ENCODE results near the gene LSMEM2.
"Not testable (repeated sequence)": the region's sequence is repeated elsewhere in the genome, so short reads cannot be mapped to it uniquely, and the experiment has no call there.

The LSMEM2 gene

GRCh38 chr3:50246517-50246954 lies 32.4 kb upstream of the LSMEM2 start:
- no peak for DNase-seq

GRCh38 chr3:50248387-50248786 lies 30.5 kb upstream of the LSMEM2 start:
- no peak for DNase-seq

DNA sequence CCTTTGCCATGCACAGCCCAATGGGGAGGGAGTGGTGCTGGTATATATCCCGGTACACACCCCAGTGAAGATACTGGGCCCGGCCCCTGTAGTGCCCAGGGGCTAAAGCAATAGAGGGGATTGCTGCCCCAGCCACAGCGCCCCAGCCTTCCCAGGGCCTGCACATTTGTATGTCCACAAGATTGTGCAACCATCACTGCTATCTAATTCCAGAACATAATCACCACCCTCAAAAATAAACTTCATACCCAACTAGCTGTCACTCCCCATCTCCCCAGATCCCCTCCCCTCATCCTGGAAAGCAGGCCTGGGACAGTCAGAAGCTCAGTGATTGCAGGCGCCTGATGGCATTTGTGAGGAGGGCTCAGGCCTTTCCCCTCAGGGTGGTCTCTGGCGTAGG lies 29.4 kb upstream of the LSMEM2 start:
- DNase-seq = no peak

DNA sequence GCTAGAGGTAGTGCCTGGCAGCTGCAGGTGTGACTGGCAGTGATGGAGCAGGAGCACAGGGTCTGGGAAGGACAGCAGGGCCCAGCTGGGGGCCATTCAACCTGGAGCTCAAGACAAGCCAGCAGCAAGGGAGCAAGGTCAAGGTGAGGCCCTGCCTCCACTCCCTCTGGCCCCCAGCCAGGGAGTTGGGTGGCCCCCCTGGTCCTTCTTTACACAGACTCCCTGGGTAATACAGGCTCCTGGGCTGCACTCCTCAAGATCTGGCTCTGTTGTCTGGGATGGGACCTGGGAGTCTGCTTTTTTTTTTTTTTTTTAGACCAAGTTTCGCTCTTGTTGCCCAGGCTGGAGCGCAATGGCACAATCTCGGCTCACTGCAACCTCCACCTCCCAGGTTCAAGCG lies 28.4 kb upstream of the LSMEM2 start:
- DNase-seq = no peak

GRCh38 chr3:50251220-50251619 lies 27.7 kb upstream of the LSMEM2 start:
- DNase-seq = no peak

- DNase-seq = no peak
Measured at GRCh38 chr3:50254577-50255250, 24.2 kb upstream of the LSMEM2 start.

GRCh38 chr3:50255251-50255615 lies 23.7 kb upstream of the LSMEM2 start:
- no peak for DNase-seq

- DNase-seq = no peak
Measured at GRCh38 chr3:50256978-50257890, 21.7 kb upstream of the LSMEM2 start.

DNA sequence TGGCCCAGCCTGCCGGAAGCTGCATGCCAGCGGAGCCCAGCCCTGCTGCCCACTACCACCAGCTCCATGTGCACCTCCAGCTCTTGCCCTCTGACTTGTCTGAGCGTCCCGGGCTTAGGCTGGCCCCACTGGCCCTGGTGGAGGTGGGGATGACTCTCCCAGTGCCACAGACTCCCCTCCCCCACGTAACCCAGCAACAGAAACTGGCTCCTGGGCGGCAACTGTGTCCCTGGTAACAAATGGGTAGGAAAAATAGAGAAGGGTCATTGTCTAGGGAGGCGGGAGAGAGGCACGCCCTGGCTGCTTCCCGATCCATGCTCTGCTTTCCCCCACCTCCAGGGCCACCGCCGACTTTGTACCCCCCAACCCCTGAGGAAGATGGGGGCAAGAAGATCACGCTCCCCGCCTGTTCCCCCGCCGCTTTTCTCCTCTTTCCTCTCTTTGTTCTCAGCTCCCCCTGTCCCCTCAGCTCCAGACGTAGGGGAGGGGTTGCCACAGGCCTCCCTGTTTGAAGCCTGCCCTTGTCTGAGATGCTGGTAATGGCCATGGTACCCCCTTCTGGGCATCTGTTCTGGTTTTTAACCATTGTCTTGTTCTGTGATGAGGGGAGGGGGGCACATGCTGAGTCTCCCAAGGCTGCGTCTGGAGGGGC lies 20.7 kb upstream of the LSMEM2 start:
- DNase-seq = no peak

DNA sequence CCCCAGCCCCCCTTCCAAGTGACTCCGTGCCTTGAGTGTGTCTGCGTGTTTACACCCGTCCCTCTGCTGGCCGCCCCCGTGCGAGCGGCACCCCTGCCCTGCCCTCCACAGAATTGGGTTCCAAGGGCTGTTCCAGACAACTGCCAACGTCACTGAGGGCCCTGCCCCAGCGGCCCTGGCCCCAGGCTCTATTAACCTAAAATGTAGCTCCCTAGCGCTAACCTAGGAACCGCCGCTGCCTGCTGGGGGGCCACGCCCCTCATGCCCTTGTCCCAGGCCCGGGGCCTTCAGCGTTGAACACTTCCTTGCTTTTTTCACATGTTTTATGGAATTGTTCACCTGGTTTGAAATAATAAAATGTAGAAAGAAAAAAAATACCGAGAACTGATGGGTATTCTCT lies 19.9 kb upstream of the LSMEM2 start:
- no peak for DNase-seq

DNA sequence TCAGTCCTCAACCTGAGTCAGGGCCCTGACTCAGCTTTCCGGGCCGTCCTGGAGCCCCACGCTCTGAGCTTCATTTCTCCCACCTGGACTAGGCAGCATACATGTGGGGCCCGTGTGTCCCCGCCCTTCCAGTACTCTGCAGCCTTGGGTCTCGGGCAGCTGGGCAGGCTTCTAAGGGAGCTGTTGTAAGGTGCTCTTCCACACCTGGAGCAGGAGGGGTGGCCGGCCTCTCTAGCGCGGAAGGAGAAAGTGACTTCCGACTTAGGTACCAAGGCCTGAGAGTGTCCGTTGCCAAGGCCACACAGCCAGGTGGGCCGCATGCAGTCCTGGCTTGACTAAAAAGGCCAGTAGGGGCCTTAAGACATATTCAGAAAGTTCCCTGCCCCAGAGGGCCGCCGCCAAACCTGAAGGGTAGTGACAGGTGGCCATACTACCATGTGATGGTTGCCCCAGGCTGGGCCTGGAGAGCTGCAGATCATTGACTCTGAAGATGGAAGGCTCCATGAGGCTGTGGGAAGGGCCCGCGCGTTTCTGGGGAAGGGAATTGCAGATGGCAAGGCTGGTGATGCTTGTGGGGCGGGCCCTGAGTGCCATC lies 19.4 kb upstream of the LSMEM2 start:
- no peak for DNase-seq

- DNase-seq = no peak
Measured at GRCh38 chr3:50260027-50260941, 18.6 kb upstream of the LSMEM2 start.

DNA sequence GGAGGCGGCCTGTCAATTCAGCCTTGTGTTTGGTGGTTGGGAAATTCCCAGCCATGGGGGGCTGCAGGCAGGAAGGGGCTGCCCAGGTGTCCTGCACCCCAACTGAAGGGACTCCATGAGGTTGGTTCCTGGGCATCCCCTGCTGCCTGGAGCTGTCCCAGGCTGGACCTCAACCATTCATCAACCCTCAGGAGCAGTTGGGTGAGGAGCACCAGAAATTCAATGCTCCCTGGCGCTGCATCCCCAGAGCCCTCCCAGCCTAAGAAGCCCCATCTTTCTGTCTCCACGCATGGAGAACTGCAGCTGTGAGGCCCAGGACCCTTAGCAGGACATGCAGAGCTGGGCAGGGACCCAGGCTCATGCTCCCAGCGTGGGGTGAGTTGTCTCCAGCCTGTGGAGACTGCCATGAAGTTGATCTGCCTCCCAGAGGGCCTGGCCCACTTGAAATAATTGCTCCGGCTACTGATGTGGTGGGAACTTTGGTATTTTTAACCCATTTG lies 17.9 kb upstream of the LSMEM2 start:
- DNase-seq = no peak

DNA sequence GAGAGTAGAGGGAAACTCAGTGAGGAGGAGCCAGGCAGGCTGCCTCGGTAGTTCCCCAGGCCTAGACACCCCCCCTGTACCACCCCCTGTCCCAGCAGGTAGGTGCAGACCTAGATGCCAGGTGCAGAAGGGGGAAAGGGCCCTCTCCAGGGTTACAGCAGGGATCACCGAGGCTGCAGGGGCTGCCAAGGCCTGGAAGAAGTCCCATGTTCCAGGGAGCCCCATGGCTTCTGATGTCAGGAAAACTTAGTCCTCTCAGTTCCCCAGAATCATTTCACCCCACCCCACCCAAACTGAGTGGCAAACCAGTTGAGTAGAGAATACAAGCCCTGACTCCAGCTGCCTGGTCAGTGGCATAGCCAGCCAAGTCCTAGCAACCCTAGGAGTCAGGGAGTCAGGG lies 17.4 kb upstream of the LSMEM2 start:
- DNase-seq = no peak

GRCh38 chr3:50262200-50262599 lies 16.7 kb upstream of the LSMEM2 start:
- not testable (repeated sequence) for DNase-seq

- DNase-seq = no peak
Measured at GRCh38 chr3:50262778-50263177, 16.1 kb upstream of the LSMEM2 start.

DNA sequence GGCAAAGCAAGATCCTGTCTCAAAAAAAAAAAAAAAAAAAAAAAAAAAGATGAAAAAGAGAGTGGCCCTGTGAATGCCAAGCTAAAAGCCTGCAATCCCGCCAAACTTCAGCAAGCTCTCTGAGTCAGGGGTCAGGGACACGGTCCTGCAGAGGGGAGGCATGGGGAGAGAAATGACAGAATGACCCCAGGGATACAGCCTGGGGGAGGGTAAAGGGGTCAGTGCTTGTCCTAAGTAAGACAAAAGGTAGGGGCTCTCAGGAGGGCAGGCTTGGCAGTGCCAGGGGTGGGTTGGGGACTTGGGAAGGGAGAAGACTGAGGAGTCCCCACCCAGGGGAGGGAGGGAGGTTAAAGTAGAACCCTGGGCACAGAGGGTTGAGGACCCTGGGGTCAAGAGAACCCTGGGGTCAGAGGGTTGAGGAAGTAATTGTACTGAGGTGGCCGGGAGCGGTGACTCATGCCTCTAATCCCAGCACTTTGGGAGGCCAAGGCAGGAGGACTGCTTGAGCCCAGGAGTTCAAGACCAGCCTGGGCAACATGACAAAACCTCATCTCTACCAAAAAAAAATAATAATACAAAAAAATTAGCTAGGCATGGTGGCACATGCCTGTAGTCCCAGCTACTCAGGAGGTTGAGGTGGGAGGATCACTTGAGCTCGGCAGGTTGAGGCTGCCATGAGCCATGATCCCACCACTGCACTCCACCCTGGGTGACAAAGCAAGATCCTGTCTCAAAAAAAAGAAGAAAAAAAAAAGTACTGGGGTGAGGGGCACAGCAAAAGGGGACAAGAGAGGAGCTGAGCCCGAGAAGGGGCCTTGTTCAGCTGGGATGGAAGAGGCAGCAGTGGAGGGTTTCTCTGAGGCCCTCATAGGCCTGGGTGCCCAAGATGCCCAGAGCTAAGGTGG lies 15.2 kb upstream of the LSMEM2 start:
- DNase-seq = no peak

DNA sequence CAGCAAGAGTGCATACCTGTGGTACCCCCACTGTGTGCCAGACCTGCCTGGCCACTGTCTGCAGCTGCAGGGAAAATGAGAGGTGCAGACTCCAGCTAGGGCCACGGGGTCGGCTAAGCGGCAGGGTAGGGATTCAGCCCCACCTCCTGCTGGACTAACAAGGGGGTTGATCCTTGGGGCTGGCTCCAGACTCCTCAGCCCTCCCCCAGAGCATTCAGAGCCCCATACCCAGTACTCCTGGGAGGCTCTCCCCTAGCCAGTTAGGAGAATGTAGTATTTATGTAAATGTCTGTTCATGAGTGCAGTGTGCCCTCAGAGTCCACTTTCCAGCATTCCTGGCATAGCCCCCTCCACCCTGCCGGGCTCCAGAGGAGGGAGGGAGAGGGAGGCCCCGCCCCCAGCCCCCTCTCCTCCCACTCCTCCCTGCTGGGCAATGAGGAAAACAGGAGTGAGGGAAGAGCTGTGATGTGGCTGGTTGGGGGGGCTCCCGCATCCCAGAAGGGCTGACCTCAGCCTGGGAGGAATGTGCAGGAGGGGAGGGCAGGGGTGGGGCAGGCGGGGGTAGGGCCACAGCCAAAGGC lies 14.4 kb upstream of the LSMEM2 start:
- DNase-seq = no peak

DNA sequence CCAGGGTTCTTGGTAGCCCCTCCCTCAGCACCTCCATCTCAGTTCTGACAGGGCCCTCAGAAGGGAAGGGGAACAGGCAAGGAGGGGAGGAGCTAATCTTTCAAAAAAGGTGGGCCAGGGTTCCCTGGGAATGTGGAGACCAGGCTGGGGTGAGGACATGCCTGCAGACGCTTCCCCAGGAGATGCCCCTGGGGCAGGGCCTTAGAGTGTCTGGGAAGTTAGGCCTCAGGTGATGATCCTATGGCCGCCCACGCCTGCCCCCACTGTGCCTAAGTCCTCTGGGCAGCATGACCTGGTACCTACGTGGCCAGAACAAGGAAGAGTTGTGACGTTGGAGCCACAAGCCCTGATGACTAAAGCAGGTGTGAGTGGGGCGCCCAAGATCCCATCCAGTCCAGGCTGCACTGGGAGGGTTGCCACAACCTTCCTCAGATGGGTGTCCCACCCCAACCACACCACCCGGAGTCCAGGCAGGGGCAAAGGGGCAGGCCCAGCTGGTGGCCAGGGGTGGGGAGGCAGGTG lies 13.9 kb upstream of the LSMEM2 start:
- DNase-seq = no peak

DNA sequence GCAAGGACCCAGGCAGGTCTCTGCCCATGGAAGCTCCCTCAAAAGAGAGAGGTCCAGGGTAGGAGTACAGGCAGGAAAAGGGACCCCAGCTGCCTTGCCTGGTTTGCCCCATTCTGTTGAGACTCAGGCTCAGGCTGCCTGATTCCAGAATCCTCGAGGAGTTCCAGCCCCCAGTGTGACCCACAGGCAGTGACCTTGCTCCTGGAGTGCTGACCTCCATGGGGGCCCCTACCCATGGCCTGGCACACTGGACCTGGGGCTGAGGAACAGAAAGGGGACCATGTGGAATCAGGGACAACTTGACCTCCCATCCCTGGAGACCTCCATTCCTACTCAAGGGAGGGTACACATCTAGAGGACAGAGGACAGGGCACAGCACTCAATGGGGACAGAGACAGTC lies 13.3 kb upstream of the LSMEM2 start:
- DNase-seq = no peak

All from DMS 273 treated with DMSO at 0.1 percent for 48 hours (cell line).